GM12892 (cell line): ENCODE data around the gene PTPRN2.
"Not testable (repeated sequence)": the region's sequence is repeated elsewhere in the genome, so short reads cannot be mapped to it uniquely, and the experiment has no call there.

ENCODE experiments used
- POLR2A ChIP-seq: IDR thresholded peaks from 2 replicates; pipeline ENCODE4 v1.6.1; 2011; ENCODE audit warnings: low read depth, low read length, control low read depth
- POLR2AphosphoS5 ChIP-seq: IDR thresholded peaks from 2 replicates; pipeline ENCODE4 v1.6.1; 2011; ENCODE audit warnings: low read depth, low read length, control low read depth

GRCh38 chr7:157846746-157847145 is 740.9 kb downstream of the PTPRN2 start:
- TF ChIP-seq POLR2A, POLR2AphosphoS5: not testable (repeated sequence)
